Measurements from ENCODE around the gene ICAM5. TPM values are rescaled to one million over a fixed set of nuclear protein-coding genes. Genes with fewer than 3 reads are reported as not detected.
A peak's percentile ranks its signal among the peaks of the same experiment; 100 is the strongest.
"Not testable (repeated sequence)": the region's sequence is repeated elsewhere in the genome, so short reads cannot be mapped to it uniquely, and the experiment has no call there.

ICAM5 gene
- total RNA-seq (1 to 10 TPM in 3 of 4 donors, under 1 TPM in 1; 0.93 to 1.6 (median 1.2) TPM), polyA plus RNA-seq (0.86 TPM)
- long read RNA-seq, donor 1, partial matches to known transcripts = 4 of 6 reads
- long read RNA-seq, donor 1, other reads (novel, unspliced or antisense) = 1 of 6 reads
- long read RNA-seq, donor 2, partial matches to known transcripts = 2 of 2 reads
- long read RNA-seq, donor 2, other reads (novel, unspliced or antisense) = 0 of 2 reads
- long read RNA-seq, donor 3, partial matches to known transcripts = 2 of 2 reads
- long read RNA-seq, donor 3, other reads (novel, unspliced or antisense) = 0 of 2 reads
- long read RNA-seq, donor 4, partial matches to known transcripts = 1 of 2 reads
- long read RNA-seq, donor 4, other reads (novel, unspliced or antisense) = 1 of 2 reads

- Histone ChIP-seq H3K9me3 (ENCODE audit: control insufficient read depth, low read length) (no peaks in the 10 kb centered on the region), H3K27me3 (ENCODE audit: control insufficient read depth, insufficient read depth) (no peaks in the 10 kb centered on the region), H3K27ac (ENCODE audit: low read length) (no peak within 1 kb of the TSS), H3K4me3 (ENCODE audit: low read length) (peak within 1 kb of the TSS; percentile 37), H3K4me1 (ENCODE audit: control insufficient read depth, insufficient read depth, low read length) (peaks cover 14% of the 10 kb centered on the region)
- ATAC-seq (no peak), DNase-seq (no peak)
- intact Hi-C loops (cut with DNase I) = no loop called here
- WGBS = under 1% methylated on average over 45 of the region's 45 CpGs
Observed at GRCh38 chr19:10289836-10290356, at the start of gene ICAM5. TSS of gene ICAM5 (plus strand) at chr19:10289952. CDS start at chr19:10290044, 92 bp downstream.

DNA sequence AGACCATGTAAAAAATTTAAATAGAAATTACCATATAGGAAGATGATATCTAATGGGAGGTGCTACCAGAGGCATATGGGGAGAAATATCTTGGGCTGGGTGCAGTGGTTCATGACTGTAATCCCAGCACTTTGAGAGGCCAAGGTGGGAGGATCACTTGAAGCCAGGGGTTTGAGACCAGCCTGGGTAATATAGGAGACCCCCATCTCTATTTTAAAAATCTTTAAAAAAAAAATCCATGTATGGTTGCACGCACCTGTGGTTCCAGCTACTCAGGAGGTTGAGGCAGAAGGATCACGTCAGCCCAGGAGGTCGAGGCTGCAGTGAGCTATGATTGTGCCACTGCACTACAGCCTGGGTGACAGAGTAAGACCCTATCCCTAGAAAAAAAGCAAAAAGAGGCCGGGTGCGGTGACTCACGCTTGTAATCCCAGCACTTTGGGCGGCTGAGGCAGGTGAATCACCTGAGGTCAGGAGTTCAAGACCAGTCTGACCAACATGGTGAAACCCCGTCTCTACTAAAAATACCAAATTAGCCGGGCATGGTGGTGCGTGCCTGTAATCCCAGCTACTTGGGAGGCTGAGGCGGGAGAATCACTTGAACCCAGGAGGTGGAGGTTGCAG is 47.8 kb upstream of the ICAM5 start:
- 97% methylated on average over 11 of the region's 11 CpGs for WGBS
- intact Hi-C loops (cut with DNase I) = loop anchor here in 1 of 4 donors (10.0 kb wide), 1 partner anchor 307 kb away; the partner anchor contains the start of gene OLFM2
- not testable (repeated sequence) for DNase-seq; ATAC-seq; H3K4me3 ChIP-seq (ENCODE audit: low read length); H3K27me3 ChIP-seq (ENCODE audit: control insufficient read depth, insufficient read depth); H3K27ac ChIP-seq (ENCODE audit: low read length); H3K9me3 ChIP-seq (ENCODE audit: control insufficient read depth, low read length); H3K4me1 ChIP-seq (ENCODE audit: control insufficient read depth, insufficient read depth, low read length)

GRCh38 chr19:10243606-10244005 is 46.1 kb upstream of the ICAM5 start:
- WGBS = 96% methylated on average over 7 of the region's 7 CpGs
- no peaks in the 10 kb centered on the region for H3K9me3 ChIP-seq (ENCODE audit: control insufficient read depth, low read length)
- DNase-seq = no peak

GRCh38 chr19:10245189-10245939 is 44.4 kb upstream of the ICAM5 start:
- Histone ChIP-seq H3K9me3 (ENCODE audit: control insufficient read depth, low read length) (no peaks in the 10 kb centered on the region), H3K4me3 (ENCODE audit: low read length) (no peak overlapping the region), H3K4me1 (ENCODE audit: control insufficient read depth, insufficient read depth, low read length) (no peaks in the 10 kb centered on the region), H3K27ac (ENCODE audit: low read length) (no peak overlapping the region), H3K27me3 (ENCODE audit: control insufficient read depth, insufficient read depth) (no peaks in the 10 kb centered on the region)
- intact Hi-C loops (cut with DNase I) = loop anchor here in 1 of 4 donors (10.0 kb wide), 1 partner anchor 311 kb away; the partner anchor contains the start of gene OLFM2
- WGBS = 87% methylated on average over 9 of the region's 9 CpGs
- no peak for DNase-seq
- no peak for ATAC-seq

More at GRCh38 chr19:10243606-10244005, 46.1 kb upstream of the ICAM5 start:
- H3K4me3 ChIP-seq (ENCODE audit: low read length) = no peak overlapping the region
- no peak for ATAC-seq
- no peak overlapping the region for H3K27ac ChIP-seq (ENCODE audit: low read length)
- intact Hi-C loops (cut with DNase I) = loop anchor here in 1 of 4 donors (10.0 kb wide), 1 partner anchor 309 kb away; the partner anchor contains the start of gene OLFM2
- H3K27me3 ChIP-seq (ENCODE audit: control insufficient read depth, insufficient read depth) = no peaks in the 10 kb centered on the region
- H3K4me1 ChIP-seq (ENCODE audit: control insufficient read depth, insufficient read depth, low read length) = no peaks in the 10 kb centered on the region

DNA sequence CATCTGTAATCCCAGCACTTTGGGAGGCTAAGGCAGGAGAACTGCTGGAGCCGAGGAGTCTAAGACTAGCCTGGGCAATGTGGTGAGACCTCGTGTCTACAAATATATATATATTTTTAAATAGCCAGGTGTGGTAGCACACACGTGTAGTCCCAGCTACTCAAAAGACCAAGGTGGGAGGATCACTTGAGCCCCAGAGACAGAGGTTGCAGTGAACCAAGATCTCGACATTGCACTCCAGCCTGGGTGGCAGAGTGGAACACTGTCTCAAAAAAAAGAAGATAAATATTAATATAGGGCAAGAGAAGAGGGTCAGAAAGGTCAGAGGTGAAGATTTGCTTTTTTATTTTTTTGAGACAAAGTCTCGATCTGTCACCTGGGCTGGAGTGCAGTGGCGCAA is 43.2 kb upstream of the ICAM5 start:
- intact Hi-C loops (cut with DNase I) = loop anchor here in 1 of 4 donors (10.0 kb wide), 1 partner anchor 312 kb away; the partner anchor contains the start of gene OLFM2
- Histone ChIP-seq H3K27ac (ENCODE audit: low read length) (no peak overlapping the region), H3K4me1 (ENCODE audit: control insufficient read depth, insufficient read depth, low read length) (no peaks in the 10 kb centered on the region), H3K27me3 (ENCODE audit: control insufficient read depth, insufficient read depth) (no peaks in the 10 kb centered on the region), H3K4me3 (ENCODE audit: low read length) (no peak overlapping the region), H3K9me3 (ENCODE audit: control insufficient read depth, low read length) (no peaks in the 10 kb centered on the region)
- no peak for DNase-seq
- ATAC-seq = no peak
- 85% methylated on average over 6 of the region's 6 CpGs for WGBS

GRCh38 chr19:10251792-10252694 is 37.7 kb upstream of the ICAM5 start, which contains the start of gene MRPL4:
TSS of gene MRPL4 (plus strand) at chr19:10252214. CDS start at chr19:10252254, 40 bp downstream.
- peak within 1 kb of the TSS; percentile 56 for H3K4me3 ChIP-seq (ENCODE audit: low read length)
- under 1% methylated on average over 77 of the region's 77 CpGs for WGBS
- ATAC-seq = peak; percentile 95
- H3K4me1 ChIP-seq (ENCODE audit: control insufficient read depth, insufficient read depth, low read length) = no peaks in the 10 kb centered on the region
- peak; percentile 96 to 99 (median 97) for DNase-seq
- intact Hi-C loops (cut with DNase I) = loop anchor here in 2 of 4 donors (5.0 to 10.0 kb wide), 2 partner anchors 57 to 320 kb away; partner anchors contain the start of gene DNMT1 (in 1 of the 2)
- peak within 1 kb of the TSS; percentile 38 for H3K27ac ChIP-seq (ENCODE audit: low read length)
- no peaks in the 10 kb centered on the region for H3K9me3 ChIP-seq (ENCODE audit: control insufficient read depth, low read length)
- no peaks in the 10 kb centered on the region for H3K27me3 ChIP-seq (ENCODE audit: control insufficient read depth, insufficient read depth)

- intact Hi-C loops (cut with DNase I) = loop anchor here in 2 of 4 donors (5.0 to 10.0 kb wide), 2 partner anchors 58 to 320 kb away; partner anchors contain the start of gene DNMT1 (in 1 of the 2)
- no peak overlapping the region for H3K27ac ChIP-seq (ENCODE audit: low read length)
- H3K4me3 ChIP-seq (ENCODE audit: low read length) = peak overlapping the region; percentile 56
- no peaks in the 10 kb centered on the region for H3K9me3 ChIP-seq (ENCODE audit: control insufficient read depth, low read length)
- DNase-seq (no peak), ATAC-seq (no peak)
- WGBS = 26% methylated on average over 8 of the region's 8 CpGs
- H3K27me3 ChIP-seq (ENCODE audit: control insufficient read depth, insufficient read depth) = no peaks in the 10 kb centered on the region
- no peaks in the 10 kb centered on the region for H3K4me1 ChIP-seq (ENCODE audit: control insufficient read depth, insufficient read depth, low read length)
Observed at GRCh38 chr19:10252707-10253106, 37.0 kb upstream of the ICAM5 start.

DNA sequence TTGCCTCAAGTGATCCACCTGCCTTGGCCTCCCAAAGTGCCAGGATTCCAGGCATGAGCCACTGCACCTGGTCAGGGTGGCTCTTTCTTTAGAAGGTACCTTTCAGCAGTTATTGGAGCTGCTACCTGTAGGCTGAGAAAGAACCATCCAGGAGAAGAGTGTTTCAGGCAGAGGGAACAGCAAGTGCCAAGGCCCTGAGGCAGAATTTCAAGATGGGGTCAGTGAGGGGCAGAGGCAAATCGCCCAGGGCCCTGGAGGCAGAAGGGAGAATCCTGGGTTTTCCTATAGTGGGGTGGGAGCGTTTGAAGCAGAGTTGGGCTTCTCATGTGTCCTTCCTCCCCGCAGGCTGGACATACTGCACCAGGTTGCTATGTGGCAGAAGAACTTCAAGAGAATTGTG is 35.5 kb upstream of the ICAM5 start:
- H3K4me3 ChIP-seq (ENCODE audit: low read length) = no peak overlapping the region
- H3K27me3 ChIP-seq (ENCODE audit: control insufficient read depth, insufficient read depth) = no peaks in the 10 kb centered on the region
- H3K9me3 ChIP-seq (ENCODE audit: control insufficient read depth, low read length) = no peaks in the 10 kb centered on the region
- WGBS = 88% methylated on average over 3 of the region's 3 CpGs
- intact Hi-C loops (cut with DNase I) = loop anchor here in 2 of 4 donors (5.0 to 10.0 kb wide), 2 partner anchors 59 to 322 kb away; partner anchors contain the start of gene DNMT1 (in 1 of the 2)
- ATAC-seq = no peak
- DNase-seq = no peak
- H3K4me1 ChIP-seq (ENCODE audit: control insufficient read depth, insufficient read depth, low read length) = no peaks in the 10 kb centered on the region
- no peak overlapping the region for H3K27ac ChIP-seq (ENCODE audit: low read length)

DNA sequence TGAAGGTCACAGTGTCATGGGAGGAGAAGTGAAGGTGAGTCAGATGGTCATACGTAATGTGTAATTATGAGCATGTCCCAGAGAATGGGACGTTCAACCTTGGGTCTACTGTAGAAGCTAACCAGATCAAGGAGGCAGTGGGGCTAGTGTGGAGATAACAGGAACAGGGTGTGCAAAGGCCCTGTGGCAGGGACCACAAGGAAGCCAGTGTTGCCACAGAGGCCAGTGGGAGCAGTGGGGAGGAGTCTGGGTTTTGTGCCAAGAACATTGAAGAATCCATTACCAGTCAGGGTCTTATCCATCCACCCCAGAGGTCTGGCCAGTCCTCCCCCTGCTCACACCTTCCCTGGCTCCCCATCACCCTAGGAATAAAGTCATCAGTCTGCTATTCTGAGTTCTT is 34.4 kb upstream of the ICAM5 start:
- 95% methylated on average over 2 of the region's 2 CpGs for WGBS
- intact Hi-C loops (cut with DNase I) = loop anchor here in 2 of 4 donors (5.0 to 10.0 kb wide), 2 partner anchors 61 to 137 kb away; partner anchors contain the start of gene DNMT1 (in 1 of the 2)
- no peak overlapping the region for H3K4me3 ChIP-seq (ENCODE audit: low read length)
- H3K27ac ChIP-seq (ENCODE audit: low read length) = no peak overlapping the region
- H3K9me3 ChIP-seq (ENCODE audit: control insufficient read depth, low read length) = no peaks in the 10 kb centered on the region
- no peaks in the 10 kb centered on the region for H3K4me1 ChIP-seq (ENCODE audit: control insufficient read depth, insufficient read depth, low read length)
- DNase-seq (no peak), ATAC-seq (no peak)
- no peaks in the 10 kb centered on the region for H3K27me3 ChIP-seq (ENCODE audit: control insufficient read depth, insufficient read depth)

Measured in right cardiac atrium (tissue), 5 donors.